MM.1S (cell line): ENCODE measurements around the gene BRPF3.

ENCODE experiments used
- DNase-seq: peaks from one replicate; pipeline ENCODE4 v3.0.0-alpha.2; 2015
- H2AFZ ChIP-seq: fragments of 300-600 bp; sonication (generic); 2 replicates; pipeline ENCODE4 v1.6.0; 2016; ENCODE audit warnings: antibody characterized with exemption, low read length
- H3F3A ChIP-seq: fragments of 300-600 bp; sonication (generic); 2 replicates; pipeline ENCODE4 v1.6.1; 2016; ENCODE audit warnings: mild to moderate bottlenecking, antibody characterized with exemption, low read length, moderate library complexity, mixed read lengths; ENCODE audit not compliant: insufficient read depth
- H3K27ac ChIP-seq: fragments of 300-600 bp; sonication (generic); 2 replicates; pipeline ENCODE4 v1.5.1; 2016; ENCODE audit warnings: mild to moderate bottlenecking, low read length
- H3K27me3 ChIP-seq: fragments of 300-600 bp; sonication (generic); replicated peaks from 2 replicates; pipeline ENCODE4 v1.6.0; 2016; ENCODE audit warnings: low read length; ENCODE audit not compliant: insufficient read depth
- H3K36me3 ChIP-seq: fragments of 300-600 bp; sonication (generic); replicated peaks from 2 replicates; pipeline ENCODE4 v1.6.1; 2016; ENCODE audit warnings: mild to moderate bottlenecking, low read length, mixed read lengths; ENCODE audit not compliant: insufficient read depth
- H3K4me1 ChIP-seq: fragments of 300-600 bp; sonication (generic); 2 replicates; pipeline ENCODE4 v1.6.1; 2016; ENCODE audit warnings: low read length, mixed read lengths
- H3K4me2 ChIP-seq: fragments of 300-600 bp; sonication (generic); 2 replicates; pipeline ENCODE4 v1.6.0; 2016; ENCODE audit warnings: low read depth, low read length
- H3K4me3 ChIP-seq: fragments of 300-600 bp; sonication (generic); 2 replicates; pipeline ENCODE4 v1.5.1; 2016; ENCODE audit warnings: low read length, mixed read lengths
- H3K79me2 ChIP-seq: fragments of 300-600 bp; sonication (generic); 2 replicates; pipeline ENCODE4 v1.6.1; 2016; ENCODE audit warnings: mixed run types, low read length, mixed read lengths
- H3K9ac ChIP-seq: fragments of 300-600 bp; sonication (generic); 2 replicates; pipeline ENCODE4 v1.6.1; 2016; ENCODE audit warnings: low read length, mixed read lengths
- H3K9me2 ChIP-seq: fragments of 300-600 bp; sonication (generic); replicated peaks from 2 replicates; pipeline ENCODE4 v1.6.1; 2016; ENCODE audit warnings: mild to moderate bottlenecking, low read length, mixed read lengths; ENCODE audit not compliant: insufficient read depth
- H3K9me3 ChIP-seq: fragments of 300-600 bp; sonication (generic); replicated peaks from 2 replicates; pipeline ENCODE4 v1.6.1; 2016; ENCODE audit warnings: mild to moderate bottlenecking, low read length, mixed read lengths; ENCODE audit not compliant: insufficient read depth
- H4K20me1 ChIP-seq: fragments of 300-600 bp; sonication (generic); 2 replicates; pipeline ENCODE4 v1.6.1; 2016; ENCODE audit warnings: mild to moderate bottlenecking, low read length, moderate library complexity, mixed read lengths; ENCODE audit not compliant: insufficient read depth
- EZH2 ChIP-seq: fragments of 300-600 bp; sonication (generic); optimal IDR thresholded peaks from 2 replicates; pipeline ENCODE3; 2017; ENCODE audit warnings: low read depth, mild to moderate bottlenecking, antibody characterized with exemption, low read length, mixed read lengths
- EZH2phosphoT487 ChIP-seq: fragments of 300-600 bp; sonication (generic); IDR thresholded peaks from 2 replicates; pipeline ENCODE4 v1.6.1; 2018; ENCODE audit warnings: antibody characterized with exemption, low read length
- TF ChIP-seq, protein P1 (sequence below): fragments of 300-600 bp; sonication (generic); IDR thresholded peaks from 2 replicates; pipeline ENCODE4 v1.5.1; 2016; ENCODE audit warnings: antibody characterized with exemption, low read length, mixed read lengths

The BRPF3 gene

DNA sequence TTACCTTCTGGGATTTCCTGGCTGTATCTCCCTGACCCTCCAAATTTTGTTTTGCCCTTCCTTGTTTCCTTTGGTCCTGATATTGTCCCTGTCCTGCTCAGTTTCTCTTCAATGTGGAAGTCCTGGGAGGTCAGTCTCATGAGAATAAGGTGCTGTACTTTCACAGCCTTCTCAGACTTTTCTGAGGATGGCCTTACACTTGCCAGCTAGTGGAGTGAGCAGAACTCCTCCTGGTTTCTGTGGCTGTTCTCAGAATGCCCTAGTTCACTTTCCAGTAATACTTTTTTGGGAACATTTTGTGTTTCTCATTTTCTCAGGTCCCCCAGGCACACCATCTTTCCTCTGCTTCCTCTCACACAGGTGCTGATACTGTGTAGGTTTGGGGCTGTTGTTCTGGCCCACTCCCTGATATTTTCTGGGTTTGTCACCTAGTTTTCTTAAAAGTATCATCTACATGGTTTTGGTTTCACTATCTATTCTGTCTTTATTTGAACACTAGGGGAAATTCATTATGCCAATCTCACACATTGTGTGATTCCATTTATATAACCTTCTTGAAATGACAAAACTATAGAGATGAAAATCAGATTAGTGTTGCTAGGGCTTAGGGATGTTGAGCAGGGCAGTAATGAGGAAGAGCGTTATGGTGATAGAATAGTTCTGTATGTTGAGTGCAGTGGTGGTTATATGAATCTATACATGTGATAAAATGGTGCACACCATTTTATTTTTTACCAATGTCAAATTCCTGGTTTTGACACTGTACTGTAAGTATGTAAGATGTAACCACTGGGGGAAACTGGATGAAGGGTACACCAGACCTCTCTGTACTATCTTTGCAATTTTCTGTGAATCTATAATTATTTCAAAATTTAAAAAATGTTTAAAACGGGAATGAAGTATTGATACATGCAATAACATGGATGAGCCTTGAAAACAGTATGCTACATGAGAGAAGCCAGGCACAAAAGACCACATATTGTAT, 27.2 kb upstream of the BRPF3 start:
- H3K4me2 ChIP-seq: peak overlapping the region; percentile 79
- no peaks in the 10 kb centered on the region for H3K79me2 ChIP-seq
- H3F3A ChIP-seq: peaks cover 16% of the 10 kb centered on the region
- no peaks in the 10 kb centered on the region for H4K20me1 ChIP-seq
- H3K27me3 ChIP-seq: no peaks in the 10 kb centered on the region
- H3K4me1 ChIP-seq: peaks cover 30% of the 10 kb centered on the region
- H3K9me3 ChIP-seq: no peaks in the 10 kb centered on the region
- DNase-seq: peak; percentile 53
- peak overlapping the region; percentile 73 for H3K27ac ChIP-seq
- TF ChIP-seq, protein P1, sequence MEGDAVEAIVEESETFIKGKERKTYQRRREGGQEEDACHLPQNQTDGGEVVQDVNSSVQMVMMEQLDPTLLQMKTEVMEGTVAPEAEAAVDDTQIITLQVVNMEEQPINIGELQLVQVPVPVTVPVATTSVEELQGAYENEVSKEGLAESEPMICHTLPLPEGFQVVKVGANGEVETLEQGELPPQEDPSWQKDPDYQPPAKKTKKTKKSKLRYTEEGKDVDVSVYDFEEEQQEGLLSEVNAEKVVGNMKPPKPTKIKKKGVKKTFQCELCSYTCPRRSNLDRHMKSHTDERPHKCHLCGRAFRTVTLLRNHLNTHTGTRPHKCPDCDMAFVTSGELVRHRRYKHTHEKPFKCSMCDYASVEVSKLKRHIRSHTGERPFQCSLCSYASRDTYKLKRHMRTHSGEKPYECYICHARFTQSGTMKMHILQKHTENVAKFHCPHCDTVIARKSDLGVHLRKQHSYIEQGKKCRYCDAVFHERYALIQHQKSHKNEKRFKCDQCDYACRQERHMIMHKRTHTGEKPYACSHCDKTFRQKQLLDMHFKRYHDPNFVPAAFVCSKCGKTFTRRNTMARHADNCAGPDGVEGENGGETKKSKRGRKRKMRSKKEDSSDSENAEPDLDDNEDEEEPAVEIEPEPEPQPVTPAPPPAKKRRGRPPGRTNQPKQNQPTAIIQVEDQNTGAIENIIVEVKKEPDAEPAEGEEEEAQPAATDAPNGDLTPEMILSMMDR: peak; percentile 21
- no peak for TF ChIP-seq EZH2
- H3K4me3 ChIP-seq: peak overlapping the region; percentile 24
- H3K9ac ChIP-seq: peak overlapping the region; percentile 23; the same call in 1 of the 2 replicates
- no peaks in the 10 kb centered on the region for H3K9me2 ChIP-seq
- H3K36me3 ChIP-seq: no peaks in the 10 kb centered on the region
- peak overlapping the region; percentile 59 for H2AFZ ChIP-seq

- no peak for DNase-seq
- Histone ChIP-seq H3K36me3 (no peaks in the 10 kb centered on the region), H3K9ac (no peak overlapping the region), H3K27ac (no peak overlapping the region), H3K27me3 (no peaks in the 10 kb centered on the region), H3K79me2 (no peaks in the 10 kb centered on the region), H2AFZ (no peak overlapping the region), H3K4me2 (no peak overlapping the region), H3K9me3 (no peaks in the 10 kb centered on the region), H4K20me1 (no peaks in the 10 kb centered on the region), H3K4me3 (no peak overlapping the region), H3F3A (peaks cover 16% of the 10 kb centered on the region), H3K4me1 (peaks cover 30% of the 10 kb centered on the region), H3K9me2 (no peaks in the 10 kb centered on the region)
- TF ChIP-seq, protein P1: no peak
Measured at GRCh38 chr6:36170704-36171103, 25.8 kb upstream of the BRPF3 start.

DNA sequence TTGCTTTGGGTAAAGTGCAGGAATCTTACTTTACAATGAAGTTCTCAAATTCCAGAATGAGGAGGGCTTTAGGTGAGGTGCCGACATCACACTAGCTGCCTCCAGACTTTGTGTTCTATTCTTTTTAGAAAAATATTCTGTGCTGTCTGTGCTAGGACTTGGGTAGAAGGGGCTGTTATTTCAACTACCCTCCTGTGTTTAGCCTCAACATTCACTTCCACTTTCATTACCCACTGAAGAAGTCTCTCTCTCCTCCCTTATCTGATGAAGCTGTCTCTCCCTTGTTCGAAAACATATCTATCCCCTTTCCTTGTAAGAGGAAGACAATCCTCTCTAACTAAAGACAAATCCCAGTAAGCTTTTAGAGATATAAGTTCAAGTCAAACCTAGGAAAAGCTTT, 25.0 kb upstream of the BRPF3 start:
- Histone ChIP-seq H4K20me1 (no peaks in the 10 kb centered on the region), H3K9me3 (no peaks in the 10 kb centered on the region), H2AFZ (peak overlapping the region; percentile 46), H3K27me3 (no peaks in the 10 kb centered on the region), H3K9ac (no peak overlapping the region; the same call in 1 of the 2 replicates), H3F3A (peaks cover 16% of the 10 kb centered on the region), H3K79me2 (no peaks in the 10 kb centered on the region), H3K36me3 (no peaks in the 10 kb centered on the region), H3K27ac (peak overlapping the region; percentile 10; the same call in 1 of the 2 replicates), H3K4me2 (peak overlapping the region; percentile 56), H3K4me3 (peak overlapping the region; percentile 7; the same call in 1 of the 2 replicates), H3K4me1 (peaks cover 30% of the 10 kb centered on the region), H3K9me2 (no peaks in the 10 kb centered on the region)
- DNase-seq: peak; percentile 23
- no peak for TF ChIP-seq EZH2phosphoT487
- TF ChIP-seq, protein P1: no peak
- no peak for TF ChIP-seq EZH2
